Gastroesophageal sphincter (tissue), 4 donors: ENCODE results near the gene CPNE4. TPM values are rescaled to one million over a fixed set of nuclear protein-coding genes. Genes with fewer than 3 reads are reported as not detected.

Experiments
- ATAC-seq: fragments of 150-250 bp; one replicate; pipeline ENCODE4 v1.9.1; 2016; ENCODE audit warnings: mild to moderate bottlenecking, moderate library complexity
- H3K27ac ChIP-seq, 4 donors: fragments of 200-600 bp; sonication (generic) in 3 of 4; 1 replicate in 3 of 4; 2 replicates in 1 of 4; pipeline ENCODE4 v1.5.1; 2016 to 2019
- H3K27me3 ChIP-seq: fragments of 200-600 bp; sonication (generic); one replicate; pipeline ENCODE4 v1.5.1; 2019
- H3K36me3 ChIP-seq, 2 donors: fragments of 200-600 bp; sonication (generic); one replicate each; pipeline ENCODE4 v1.5.1; 2019; ENCODE audit warnings: control low read depth in 1 of 2
- H3K4me1 ChIP-seq, 3 donors: fragments of 200-600 bp; sonication (generic); 1 replicate in 2 of 3; 2 replicates in 1 of 3; pipeline ENCODE4 v1.5.1; 2016 to 2019; ENCODE audit warnings: control low read depth in 2 of 3
- H3K4me3 ChIP-seq, 2 donors: fragments of 200-600 bp; sonication (generic); one replicate each; pipeline ENCODE4 v1.5.1; 2019; ENCODE audit warnings: mild to moderate bottlenecking in 1 of 2, moderate library complexity in 1 of 2
- H3K9me3 ChIP-seq, 3 donors: fragments of 200-600 bp; sonication (generic); one replicate each; pipeline ENCODE4 v1.5.1; 2017 to 2019; ENCODE audit warnings: control low read depth in 2 of 3
- EP300 ChIP-seq: sonication (generic); formaldehyde crosslinking; IDR thresholded peaks from one replicate; pipeline ENCODE4 v1.6.1; 2017; ENCODE audit warnings: antibody characterized with exemption, mild to moderate bottlenecking
- POLR2A ChIP-seq, 2 donors: fragments of 450-650 bp; IDR thresholded peaks; one replicate each; pipeline ENCODE4 v1.6.1; 2017; ENCODE audit warnings: antibody characterized with exemption in 2 of 2, mild to moderate bottlenecking in 2 of 2, moderate library complexity in 1 of 2
- POLR2AphosphoS5 ChIP-seq: sonication (generic); formaldehyde crosslinking; IDR thresholded peaks from one replicate; pipeline ENCODE4 v1.6.1; 2017; ENCODE audit warnings: antibody characterized with exemption
- WGBS, 2 donors: methylation state at CpG; one replicate each; pipeline ENCODE4 v1.1.5; 2018; ENCODE audit warnings: low coverage in 1 of 2; 5-methylcytosine and 5-hydroxymethylcytosine counted together
- total RNA-seq, 4 donors: library from RNA; depleted of rRNA; stranded (reverse); fragments of >200 nt; gene quantifications; one replicate each; pipeline ENCODE4 v1.1.0, GENCODE V29; 2016
- TF ChIP-seq, protein P1 (sequence below), 4 experiments: fragments of 200-600 bp in 2 of 4; fragments of 450-650 bp in 2 of 4; sonication (generic) in 1 of 4; IDR thresholded peaks; one replicate each; pipeline ENCODE4 v1.5.1; 2017 to 2019; ENCODE audit warnings: antibody characterized with exemption in 4 of 4, mild to moderate bottlenecking in 2 of 4, moderate library complexity in 2 of 4

Gene CPNE4
- total RNA-seq, 4 donors from 2014 or later: not detected

DNA sequence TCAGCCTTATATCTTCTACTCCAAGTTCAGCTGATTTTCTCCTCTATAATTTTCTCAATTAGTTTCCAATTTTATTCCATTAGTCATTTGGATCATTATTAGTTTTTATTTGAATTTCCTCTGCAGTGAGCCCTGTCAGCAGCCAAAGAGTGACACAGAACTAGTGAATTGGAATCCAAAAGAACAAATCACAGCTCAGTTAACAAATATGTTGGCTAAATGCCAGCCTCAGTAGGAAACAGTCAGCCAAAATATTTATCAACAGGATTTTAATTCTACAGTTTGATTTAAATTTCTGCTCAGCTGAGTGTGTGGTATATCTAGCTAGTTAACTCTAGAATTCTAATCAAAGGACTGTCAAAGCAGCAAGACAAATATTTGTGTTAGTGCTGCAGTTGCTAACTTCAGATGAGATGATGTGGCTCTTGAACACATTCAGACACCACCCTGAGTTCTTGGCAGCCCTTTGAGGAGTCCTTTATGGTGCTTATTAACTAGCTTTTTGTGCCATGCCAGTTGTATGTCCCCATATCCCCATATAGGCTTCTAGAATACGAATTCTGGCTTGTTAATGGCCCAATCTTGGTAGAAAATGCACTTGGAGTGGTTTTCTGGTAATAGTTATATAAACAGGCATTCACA, 194.5 kb downstream of the CPNE4 start:
- no peak overlapping the region for H3K27ac ChIP-seq
- H3K4me1 ChIP-seq: no peaks in the 10 kb centered on the region
- ATAC-seq: no peak
- H3K36me3 ChIP-seq: no peaks in the 10 kb centered on the region
- TF ChIP-seq POLR2A (IDR thresholded peaks at IDR 0.05) (no peak), POLR2AphosphoS5 (no peak), EP300 (no peak)
- TF ChIP-seq, protein P1, sequence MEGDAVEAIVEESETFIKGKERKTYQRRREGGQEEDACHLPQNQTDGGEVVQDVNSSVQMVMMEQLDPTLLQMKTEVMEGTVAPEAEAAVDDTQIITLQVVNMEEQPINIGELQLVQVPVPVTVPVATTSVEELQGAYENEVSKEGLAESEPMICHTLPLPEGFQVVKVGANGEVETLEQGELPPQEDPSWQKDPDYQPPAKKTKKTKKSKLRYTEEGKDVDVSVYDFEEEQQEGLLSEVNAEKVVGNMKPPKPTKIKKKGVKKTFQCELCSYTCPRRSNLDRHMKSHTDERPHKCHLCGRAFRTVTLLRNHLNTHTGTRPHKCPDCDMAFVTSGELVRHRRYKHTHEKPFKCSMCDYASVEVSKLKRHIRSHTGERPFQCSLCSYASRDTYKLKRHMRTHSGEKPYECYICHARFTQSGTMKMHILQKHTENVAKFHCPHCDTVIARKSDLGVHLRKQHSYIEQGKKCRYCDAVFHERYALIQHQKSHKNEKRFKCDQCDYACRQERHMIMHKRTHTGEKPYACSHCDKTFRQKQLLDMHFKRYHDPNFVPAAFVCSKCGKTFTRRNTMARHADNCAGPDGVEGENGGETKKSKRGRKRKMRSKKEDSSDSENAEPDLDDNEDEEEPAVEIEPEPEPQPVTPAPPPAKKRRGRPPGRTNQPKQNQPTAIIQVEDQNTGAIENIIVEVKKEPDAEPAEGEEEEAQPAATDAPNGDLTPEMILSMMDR (IDR thresholded peaks at IDR 0.05): no peak
- WGBS, 2 donors: 44 to 50% methylated on average over 1 of the region's 1 CpG
- H3K4me3 ChIP-seq: no peak overlapping the region
- no peaks in the 10 kb centered on the region for H3K9me3 ChIP-seq
- no peaks in the 10 kb centered on the region for H3K27me3 ChIP-seq

DNA sequence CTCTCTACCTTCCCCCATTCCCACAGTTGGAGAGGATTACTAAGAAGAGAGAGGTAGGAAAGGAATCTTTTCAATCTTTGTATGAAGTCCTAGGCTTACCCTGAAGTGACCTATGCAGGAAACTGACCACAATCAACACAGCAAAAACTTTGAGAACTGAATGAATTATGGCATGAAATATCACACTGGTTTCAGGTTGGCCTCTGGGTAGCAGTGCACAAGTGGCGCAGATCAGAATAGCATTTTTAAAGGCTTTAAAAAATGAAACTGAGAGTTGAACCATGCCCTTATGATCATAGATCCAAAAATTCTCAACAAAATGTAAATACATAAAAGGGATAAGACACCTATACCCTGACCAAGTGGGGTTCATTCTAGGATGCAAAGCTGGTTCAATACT, 198.9 kb downstream of the CPNE4 start:
- no peaks in the 10 kb centered on the region for H3K27me3 ChIP-seq
- H3K27ac ChIP-seq: no peak overlapping the region
- H3K9me3 ChIP-seq: no peaks in the 10 kb centered on the region
- no peaks in the 10 kb centered on the region for H3K4me1 ChIP-seq
- H3K36me3 ChIP-seq: no peaks in the 10 kb centered on the region
- ATAC-seq: no peak
- TF ChIP-seq, protein P1 (IDR thresholded peaks at IDR 0.05): no peak
- TF ChIP-seq EP300 (no peak), POLR2A (IDR thresholded peaks at IDR 0.05) (no peak), POLR2AphosphoS5 (no peak)
- no peak overlapping the region for H3K4me3 ChIP-seq
- WGBS, 2 donors: 88 to 100% methylated on average over 1 of the region's 1 CpG

DNA sequence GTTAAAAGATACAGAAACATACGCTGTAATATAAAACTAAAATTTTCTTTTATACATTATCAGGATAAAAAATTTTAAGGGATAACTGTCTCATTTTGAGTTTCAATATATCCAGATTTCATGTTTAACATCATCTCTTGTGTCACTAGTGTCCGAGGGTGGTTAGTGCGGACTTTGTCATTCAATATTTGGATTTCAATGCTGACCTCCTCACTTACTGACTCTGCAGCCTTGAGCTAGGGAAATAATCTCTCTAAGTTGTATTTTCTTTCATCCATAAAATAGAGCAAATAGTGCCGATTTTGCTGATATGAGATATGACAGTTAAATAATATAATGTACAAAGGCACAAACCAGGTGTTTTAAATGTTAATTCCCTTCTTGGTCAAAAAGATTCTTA, 203.2 kb downstream of the CPNE4 start:
- Histone ChIP-seq H3K36me3 (no peaks in the 10 kb centered on the region), H3K27me3 (no peaks in the 10 kb centered on the region), H3K27ac (no peak overlapping the region), H3K4me3 (no peak overlapping the region), H3K4me1 (no peaks in the 10 kb centered on the region), H3K9me3 (no peaks in the 10 kb centered on the region)
- ATAC-seq: no peak
- no peak for TF ChIP-seq POLR2AphosphoS5
- no peak for TF ChIP-seq EP300
- TF ChIP-seq POLR2A (IDR thresholded peaks at IDR 0.05): no peak
- TF ChIP-seq, protein P1 (IDR thresholded peaks at IDR 0.05): no peak
- WGBS, 2 donors: 85 to 97% methylated on average over 4 of the region's 4 CpGs

DNA sequence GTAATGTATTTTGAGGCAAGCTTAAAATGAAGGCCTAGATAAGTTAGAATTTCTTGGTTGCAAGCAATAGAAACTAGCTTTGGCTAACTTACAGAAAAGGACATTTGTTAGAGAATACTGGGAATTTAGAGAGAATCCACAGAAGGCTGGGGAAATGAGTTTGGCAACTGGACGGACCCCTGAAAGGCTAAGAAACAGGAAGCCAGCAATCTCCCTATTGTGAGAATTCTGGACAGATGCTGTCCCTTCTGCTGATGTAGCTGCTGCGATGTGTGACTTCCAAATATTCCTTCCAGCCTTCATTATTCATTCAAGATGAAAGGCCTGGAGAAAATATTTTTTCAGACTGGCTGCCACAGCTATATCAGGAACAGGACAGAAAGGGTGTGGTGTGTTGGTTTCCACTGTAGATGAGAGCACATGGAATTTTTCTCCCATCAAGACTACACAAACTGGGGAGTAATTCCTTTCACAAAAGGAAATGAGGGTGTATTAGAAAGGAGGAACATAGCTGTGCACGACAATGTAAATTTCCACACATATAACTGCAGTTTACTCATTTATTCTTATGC, 213.5 kb downstream of the CPNE4 start:
- WGBS, 2 donors: 44 to 50% methylated on average over 3 of the region's 3 CpGs
- no peaks in the 10 kb centered on the region for H3K4me1 ChIP-seq
- TF ChIP-seq EP300 (no peak), POLR2A (IDR thresholded peaks at IDR 0.05) (no peak), POLR2AphosphoS5 (no peak)
- TF ChIP-seq, protein P1 (IDR thresholded peaks at IDR 0.05): no peak
- no peak overlapping the region for H3K4me3 ChIP-seq
- H3K9me3 ChIP-seq: no peaks in the 10 kb centered on the region
- no peaks in the 10 kb centered on the region for H3K36me3 ChIP-seq
- no peak for ATAC-seq
- no peak overlapping the region for H3K27ac ChIP-seq
- H3K27me3 ChIP-seq: no peaks in the 10 kb centered on the region

DNA sequence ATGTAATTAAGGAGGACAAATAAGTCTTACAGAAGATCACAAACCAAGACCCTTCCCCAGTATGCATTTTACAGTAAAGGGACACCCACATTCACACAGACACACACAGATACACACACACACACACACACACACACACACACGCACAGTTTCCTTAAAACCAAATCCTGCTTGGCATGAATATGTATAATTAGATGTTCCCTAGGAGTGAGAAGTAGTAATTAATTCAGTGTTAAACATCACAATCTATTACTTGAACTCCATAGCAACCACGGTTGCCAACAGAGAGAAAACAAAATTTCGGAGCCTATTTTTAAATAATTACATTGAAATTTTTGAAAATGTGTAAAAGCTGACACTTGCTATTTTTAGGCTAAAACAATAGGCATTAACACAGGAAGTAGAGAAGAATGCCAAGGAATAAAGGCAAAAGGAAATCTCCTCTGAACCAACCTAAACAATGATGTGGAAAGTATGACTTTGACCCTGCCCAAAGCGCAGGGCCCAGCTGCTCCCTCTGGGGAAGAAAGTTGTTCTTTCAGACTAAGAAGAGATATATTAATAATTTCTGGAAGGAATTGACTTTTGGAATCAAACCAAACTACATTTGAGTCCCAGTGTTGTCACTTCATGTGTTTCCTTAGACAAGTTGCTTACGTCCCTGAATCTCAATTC, 215.3 kb downstream of the CPNE4 start:
- Histone ChIP-seq H3K9me3 (no peaks in the 10 kb centered on the region), H3K27me3 (no peaks in the 10 kb centered on the region), H3K36me3 (no peaks in the 10 kb centered on the region), H3K27ac (no peak overlapping the region), H3K4me3 (no peak overlapping the region), H3K4me1 (no peaks in the 10 kb centered on the region)
- TF ChIP-seq, protein P1 (IDR thresholded peaks at IDR 0.05): no peak
- TF ChIP-seq EP300: no peak
- no peak for TF ChIP-seq POLR2A (IDR thresholded peaks at IDR 0.05)
- TF ChIP-seq POLR2AphosphoS5: no peak
- ATAC-seq: no peak
- 33 to 48% methylated on average over 5 of the region's 5 CpGs for WGBS, 2 donors
